Measurements from ENCODE around the gene IL22.

Gene IL22

GRCh38 chr12:68253504-68253903 lies at the start of gene IL22:
IL22 (minus strand) TSS chr12:68253604; CDS start chr12:68253448, 156 bp downstream.
- peaks cover 6% of the 10 kb centered on the region for H3K27me3 Mint-ChIP-seq
- no peaks in the 10 kb centered on the region for H3K4me1 Mint-ChIP-seq (ENCODE audit: low read depth)
- peaks cover 2% of the 10 kb centered on the region for H3K36me3 Mint-ChIP-seq
- no peaks in the 10 kb centered on the region for H3K9me3 Mint-ChIP-seq (ENCODE audit: low read depth)
- no peak within 1 kb of the TSS for H3K4me3 Mint-ChIP-seq
- no peak within 1 kb of the TSS for H3K27ac Mint-ChIP-seq

- Mint-ChIP-seq H3K4me1 (ENCODE audit: low read depth) (peaks cover 5% of the 10 kb centered on the region), H3K27me3 (no peaks in the 10 kb centered on the region), H3K36me3 (peaks cover 43% of the 10 kb centered on the region), H3K9me3 (ENCODE audit: low read depth) (peaks cover 22% of the 10 kb centered on the region), H3K27ac (no peak overlapping the region), H3K4me3 (no peak overlapping the region)
These were observed 44.5 kb upstream of the IL22 start for GRCh38 chr12:68297929-68298328.

GRCh38 chr12:68294251-68294650 lies 40.8 kb upstream of the IL22 start:
- Mint-ChIP-seq H3K4me1 (ENCODE audit: low read depth) (peaks cover 23% of the 10 kb centered on the region), H3K9me3 (ENCODE audit: low read depth) (peaks cover 5% of the 10 kb centered on the region), H3K36me3 (peaks cover 24% of the 10 kb centered on the region), H3K27ac (no peak overlapping the region), H3K4me3 (no peak overlapping the region), H3K27me3 (no peaks in the 10 kb centered on the region)

GRCh38 chr12:68293347-68293746 lies 39.9 kb upstream of the IL22 start:
- peaks cover 17% of the 10 kb centered on the region for H3K36me3 Mint-ChIP-seq
- H3K27ac Mint-ChIP-seq, result no peak overlapping the region
- H3K9me3 Mint-ChIP-seq (ENCODE audit: low read depth), result no peaks in the 10 kb centered on the region
- no peaks in the 10 kb centered on the region for H3K27me3 Mint-ChIP-seq
- no peak overlapping the region for H3K4me3 Mint-ChIP-seq
- peaks cover 23% of the 10 kb centered on the region for H3K4me1 Mint-ChIP-seq (ENCODE audit: low read depth)

- Mint-ChIP-seq H3K9me3 (ENCODE audit: low read depth) (no peaks in the 10 kb centered on the region), H3K27ac (no peak overlapping the region), H3K27me3 (no peaks in the 10 kb centered on the region), H3K4me1 (ENCODE audit: low read depth) (peaks cover 24% of the 10 kb centered on the region), H3K4me3 (no peak overlapping the region), H3K36me3 (peaks cover 16% of the 10 kb centered on the region)
These were observed 38.9 kb upstream of the IL22 start for GRCh38 chr12:68292151-68292943.

GRCh38 chr12:68291396-68292036 lies 38.1 kb upstream of the IL22 start:
- H3K4me3 Mint-ChIP-seq, result no peak overlapping the region
- H3K4me1 Mint-ChIP-seq (ENCODE audit: low read depth), result peaks cover 26% of the 10 kb centered on the region
- H3K36me3 Mint-ChIP-seq, result peaks cover 13% of the 10 kb centered on the region
- no peak overlapping the region for H3K27ac Mint-ChIP-seq
- no peaks in the 10 kb centered on the region for H3K27me3 Mint-ChIP-seq
- no peaks in the 10 kb centered on the region for H3K9me3 Mint-ChIP-seq (ENCODE audit: low read depth)

GRCh38 chr12:68290126-68290525 lies 36.7 kb upstream of the IL22 start:
- Mint-ChIP-seq H3K4me1 (ENCODE audit: low read depth) (peaks cover 26% of the 10 kb centered on the region), H3K36me3 (peaks cover 15% of the 10 kb centered on the region), H3K27ac (no peak overlapping the region), H3K27me3 (no peaks in the 10 kb centered on the region), H3K4me3 (no peak overlapping the region), H3K9me3 (ENCODE audit: low read depth) (no peaks in the 10 kb centered on the region)

- H3K36me3 Mint-ChIP-seq, result peaks cover 5% of the 10 kb centered on the region
- no peak overlapping the region for H3K27ac Mint-ChIP-seq
- H3K4me1 Mint-ChIP-seq (ENCODE audit: low read depth), result peaks cover 22% of the 10 kb centered on the region
- no peak overlapping the region for H3K4me3 Mint-ChIP-seq
- H3K9me3 Mint-ChIP-seq (ENCODE audit: low read depth), result no peaks in the 10 kb centered on the region
- peaks cover 1% of the 10 kb centered on the region for H3K27me3 Mint-ChIP-seq
These were observed 33.7 kb upstream of the IL22 start for GRCh38 chr12:68287106-68287505.

- no peak overlapping the region for H3K4me3 Mint-ChIP-seq
- H3K4me1 Mint-ChIP-seq (ENCODE audit: low read depth), result peaks cover 26% of the 10 kb centered on the region
- H3K36me3 Mint-ChIP-seq, result peaks cover 2% of the 10 kb centered on the region
- peaks cover 1% of the 10 kb centered on the region for H3K27me3 Mint-ChIP-seq
- no peaks in the 10 kb centered on the region for H3K9me3 Mint-ChIP-seq (ENCODE audit: low read depth)
- H3K27ac Mint-ChIP-seq, result no peak overlapping the region
These were observed 33.0 kb upstream of the IL22 start for GRCh38 chr12:68286396-68286795.

GRCh38 chr12:68285541-68285940 lies 32.1 kb upstream of the IL22 start:
- no peak overlapping the region for H3K27ac Mint-ChIP-seq
- H3K36me3 Mint-ChIP-seq, result peaks cover 2% of the 10 kb centered on the region
- no peaks in the 10 kb centered on the region for H3K9me3 Mint-ChIP-seq (ENCODE audit: low read depth)
- peaks cover 1% of the 10 kb centered on the region for H3K27me3 Mint-ChIP-seq
- H3K4me1 Mint-ChIP-seq (ENCODE audit: low read depth), result peaks cover 25% of the 10 kb centered on the region
- no peak overlapping the region for H3K4me3 Mint-ChIP-seq

GRCh38 chr12:68281322-68282077 lies 28.1 kb upstream of the IL22 start:
- Mint-ChIP-seq H3K27ac (no peak overlapping the region), H3K9me3 (ENCODE audit: low read depth) (no peaks in the 10 kb centered on the region), H3K27me3 (peaks cover 1% of the 10 kb centered on the region), H3K4me1 (ENCODE audit: low read depth) (peaks cover 19% of the 10 kb centered on the region), H3K4me3 (no peak overlapping the region), H3K36me3 (peaks cover 2% of the 10 kb centered on the region)

GRCh38 chr12:68280240-68280639 lies 26.8 kb upstream of the IL22 start:
- Mint-ChIP-seq H3K9me3 (ENCODE audit: low read depth) (no peaks in the 10 kb centered on the region), H3K27me3 (peaks cover 1% of the 10 kb centered on the region), H3K36me3 (no peaks in the 10 kb centered on the region), H3K27ac (no peak overlapping the region), H3K4me1 (ENCODE audit: low read depth) (peaks cover 21% of the 10 kb centered on the region), H3K4me3 (no peak overlapping the region)

GRCh38 chr12:68279227-68280054 lies 26.0 kb upstream of the IL22 start:
- H3K36me3 Mint-ChIP-seq, result no peaks in the 10 kb centered on the region
- peaks cover 1% of the 10 kb centered on the region for H3K27me3 Mint-ChIP-seq
- peaks cover 21% of the 10 kb centered on the region for H3K4me1 Mint-ChIP-seq (ENCODE audit: low read depth)
- H3K9me3 Mint-ChIP-seq (ENCODE audit: low read depth), result no peaks in the 10 kb centered on the region
- H3K4me3 Mint-ChIP-seq, result no peak overlapping the region
- no peak overlapping the region for H3K27ac Mint-ChIP-seq

GRCh38 chr12:68276402-68276930 lies 23.1 kb upstream of the IL22 start:
- H3K4me3 Mint-ChIP-seq, result no peak overlapping the region
- no peaks in the 10 kb centered on the region for H3K36me3 Mint-ChIP-seq
- no peaks in the 10 kb centered on the region for H3K27me3 Mint-ChIP-seq
- H3K4me1 Mint-ChIP-seq (ENCODE audit: low read depth), result peaks cover 17% of the 10 kb centered on the region
- no peak overlapping the region for H3K27ac Mint-ChIP-seq
- H3K9me3 Mint-ChIP-seq (ENCODE audit: low read depth), result no peaks in the 10 kb centered on the region

All from activated naive CD8-positive, alpha-beta T cell (primary cell).